Fibroblast of lung (primary cell): Measurements from ENCODE around the gene NPTX1.

Experiments
- CTCF ChIP-seq, 2 donors: IDR thresholded peaks in 1 of 2; conservative IDR thresholded peaks in 1 of 2; 1 replicate in 1 of 2; 2 replicates in 1 of 2; pipeline ENCODE4 v1.5.1; 2011 to 2012; ENCODE audit warnings: low read length in 2 of 2, control low read depth in 1 of 2, inconsistent platforms in 1 of 2, low read depth in 1 of 2, mild to moderate bottlenecking in 1 of 2
- EZH2 ChIP-seq: IDR thresholded peaks from 2 replicates; pipeline ENCODE4 v1.5.1; 2012; ENCODE audit warnings: low read length, control low read depth, mild to moderate bottlenecking; ENCODE audit errors: missing control alignments

GRCh38 chr17:80438806-80439205 is 37.6 kb downstream of the NPTX1 start:
- TF ChIP-seq CTCF (conservative IDR thresholded peaks at IDR 0.05 in 1 of 2, IDR thresholded peaks at IDR 0.05 in 1 of 2; ENCODE audit: low read depth in 1 of 2, low read length in 2 of 2) (no peak), EZH2 (no peak)
